GM21825 (cell line): ENCODE results near the gene RECQL.
"Not testable (repeated sequence)": the region's sequence is repeated elsewhere in the genome, so short reads cannot be mapped to it uniquely, and the experiment has no call there.

Source experiments
- ATAC-seq: cut with Tn5 transposase; IDR thresholded peaks from one replicate; pipeline ENCODE4 v1.9.1; 2021; ENCODE audit warnings: mild to moderate bottlenecking, moderate library complexity; ENCODE audit not compliant: unreplicated experiment

RECQL gene

GRCh38 chr12:21505888-21506287 is 4.5 kb upstream of the RECQL start:
- no peak for ATAC-seq

- ATAC-seq = no peak
These were observed 1.4 kb upstream of the RECQL start for GRCh38 chr12:21502872-21503271.

GRCh38 chr12:21502164-21502496 is 695 bp upstream of the RECQL start:
- peak; percentile 2 for ATAC-seq

GRCh38 chr12:21500786-21501257 is 613 bp downstream of the RECQL start:
- ATAC-seq = no peak

- ATAC-seq = no peak
These were observed 1.7 kb downstream of the RECQL start for GRCh38 chr12:21499765-21500164.

DNA sequence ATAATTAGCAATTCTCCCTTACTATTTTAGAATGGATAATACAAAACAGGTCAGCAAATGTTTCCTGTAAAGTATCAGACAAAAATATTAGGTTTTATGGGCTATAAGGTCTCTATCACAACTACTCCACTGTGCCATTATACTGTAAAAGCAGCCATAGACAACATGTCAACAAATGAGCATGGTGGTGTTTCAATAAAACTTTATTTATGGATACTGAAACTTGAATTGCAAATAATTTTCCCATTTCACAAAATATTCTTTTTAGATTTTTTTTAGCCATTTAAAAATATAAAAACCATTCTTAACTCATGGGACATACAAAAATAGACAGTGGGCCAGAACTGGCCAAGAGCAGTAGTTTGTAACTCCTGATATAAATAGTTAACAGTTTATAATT is 15.4 kb downstream of the RECQL start:
- ATAC-seq = no peak

GRCh38 chr12:21483531-21483930 is 17.9 kb downstream of the RECQL start:
- ATAC-seq = no peak

DNA sequence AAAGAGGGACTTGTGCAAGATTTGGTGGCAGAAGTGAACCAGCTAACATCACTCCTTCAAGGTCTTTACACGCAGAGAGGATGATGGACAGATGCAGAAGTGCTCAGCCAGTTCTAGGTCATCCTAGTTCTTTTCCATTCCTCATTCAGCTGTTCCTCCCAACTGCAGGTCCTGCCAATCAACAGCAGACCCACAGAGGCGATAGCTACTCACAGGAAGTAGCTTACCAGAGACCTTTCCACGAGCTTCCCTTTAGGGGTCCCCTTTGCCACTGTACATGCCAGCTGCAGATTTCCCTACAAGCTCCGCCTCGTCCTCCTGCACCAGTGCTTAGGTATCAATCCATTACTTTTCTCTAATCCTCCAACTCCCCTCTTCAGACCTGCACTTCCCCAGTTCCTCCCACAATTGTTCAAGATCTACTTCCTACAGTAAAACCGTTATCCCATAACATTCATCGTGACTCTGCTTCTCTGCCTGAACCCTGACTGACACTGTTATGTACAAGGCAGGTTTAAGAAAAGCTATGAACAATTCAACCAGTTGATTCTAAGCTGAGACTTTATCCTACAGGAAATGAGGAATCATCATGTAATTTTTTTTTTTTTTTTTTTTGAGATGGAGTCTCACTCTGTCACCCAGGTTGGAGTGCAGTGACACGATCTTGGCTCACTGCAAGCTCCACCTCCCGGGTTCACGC is 22.5 kb downstream of the RECQL start:
- ATAC-seq = no peak

GRCh38 chr12:21476949-21477348 is 24.5 kb downstream of the RECQL start:
- ATAC-seq = no peak

- no peak for ATAC-seq
These were observed 25.9 kb downstream of the RECQL start for GRCh38 chr12:21475552-21475951.

DNA sequence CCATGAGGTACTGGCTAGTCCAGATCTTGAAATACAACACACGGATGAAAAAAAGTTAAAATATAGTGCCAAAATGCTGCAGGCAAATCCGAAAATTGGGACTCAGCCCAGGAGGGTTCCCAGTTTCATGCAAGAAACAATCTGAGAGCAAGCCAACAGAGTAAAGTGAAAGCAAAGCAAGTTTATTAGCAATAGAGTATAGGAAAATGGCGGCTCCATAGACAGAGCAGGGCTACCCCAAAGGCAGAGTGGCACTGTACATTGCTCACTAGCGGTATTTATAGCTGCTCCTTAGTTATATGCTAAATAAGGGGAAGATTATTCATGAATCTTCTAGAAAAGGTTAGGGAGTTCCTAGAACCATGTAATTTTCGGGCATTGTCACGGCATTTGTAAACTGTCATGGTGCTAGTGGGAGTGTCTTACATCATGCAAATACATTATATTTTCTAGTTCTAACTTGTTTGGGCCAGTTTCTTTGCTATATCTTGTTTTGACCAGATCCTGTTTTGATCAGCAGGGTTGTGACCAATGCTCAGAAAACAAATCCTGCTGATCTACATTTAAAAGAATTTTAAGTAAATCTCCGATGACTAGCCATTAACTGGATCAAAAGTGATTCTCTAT is 29.1 kb downstream of the RECQL start:
- ATAC-seq = no peak

GRCh38 chr12:21471294-21471693 is 30.1 kb downstream of the RECQL start:
- no peak for ATAC-seq

- ATAC-seq = not testable (repeated sequence)
These were observed 34.1 kb downstream of the RECQL start for GRCh38 chr12:21467334-21467733.

DNA sequence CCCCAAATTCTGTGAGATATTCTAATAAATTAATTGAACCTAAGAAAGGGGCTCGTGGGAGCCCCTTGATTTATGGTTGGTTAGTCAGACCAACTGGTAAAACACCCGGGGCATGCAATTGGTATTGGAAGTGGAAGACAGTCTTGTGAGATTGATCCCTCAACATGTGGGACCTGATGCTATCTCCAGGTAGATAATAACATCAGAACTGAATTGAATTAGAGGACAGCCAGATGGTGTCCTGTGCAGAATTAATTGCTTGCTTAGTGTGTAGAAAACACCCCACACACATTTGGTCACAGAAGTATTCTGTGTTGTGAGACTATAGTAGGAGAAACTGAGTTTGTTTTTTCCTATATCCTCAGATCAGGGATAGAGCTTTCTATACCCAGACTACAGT is 42.0 kb downstream of the RECQL start:
- ATAC-seq = no peak

DNA sequence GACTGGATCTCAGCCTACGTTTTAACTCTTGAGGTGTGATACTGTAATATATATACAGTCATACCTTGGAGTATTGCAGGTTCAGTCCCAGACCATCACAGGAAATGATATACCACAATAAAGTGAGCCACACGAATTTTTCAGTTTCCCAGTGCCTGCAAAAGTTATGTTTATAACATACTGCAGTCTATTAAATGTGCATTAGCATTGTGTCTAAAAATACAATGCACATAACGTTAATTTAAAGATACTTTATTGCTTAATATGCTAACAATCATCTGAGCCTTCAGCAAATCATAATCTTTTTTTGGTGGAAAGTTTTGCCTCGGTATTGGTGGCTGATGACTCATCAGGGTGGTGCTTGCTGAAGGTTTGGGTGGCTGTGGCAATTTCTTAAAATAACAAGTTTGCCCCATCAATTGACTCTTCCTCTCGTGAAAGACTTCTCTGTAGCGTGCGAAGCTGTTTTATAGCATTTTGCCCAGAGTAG is 45.1 kb downstream of the RECQL start:
- ATAC-seq = no peak

DNA sequence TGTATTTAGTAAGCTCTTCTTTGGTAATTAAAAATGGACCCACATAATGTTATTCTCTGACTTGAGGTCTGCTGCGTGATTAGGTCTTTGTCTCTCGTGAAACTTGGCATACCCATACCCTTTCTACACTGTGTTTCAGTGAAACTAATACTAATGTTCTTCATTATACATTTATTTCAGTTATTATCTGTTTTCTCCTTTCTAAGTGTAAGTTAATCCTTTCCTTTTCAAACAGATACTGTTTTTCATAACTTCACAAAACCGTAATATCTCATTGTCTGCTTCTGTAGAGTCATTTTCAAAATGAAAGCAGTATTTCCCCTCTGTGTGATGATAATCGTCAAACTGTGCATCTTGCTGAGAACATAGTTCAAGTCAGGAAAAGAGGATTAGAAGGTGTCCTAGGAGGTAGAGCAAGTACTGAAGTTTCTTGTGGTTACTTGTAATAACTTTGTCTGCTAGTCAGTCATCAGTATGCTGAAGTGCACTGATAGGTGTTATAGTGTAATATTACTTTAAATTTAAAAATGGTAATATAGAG is 48.1 kb downstream of the RECQL start:
- no peak for ATAC-seq

DNA sequence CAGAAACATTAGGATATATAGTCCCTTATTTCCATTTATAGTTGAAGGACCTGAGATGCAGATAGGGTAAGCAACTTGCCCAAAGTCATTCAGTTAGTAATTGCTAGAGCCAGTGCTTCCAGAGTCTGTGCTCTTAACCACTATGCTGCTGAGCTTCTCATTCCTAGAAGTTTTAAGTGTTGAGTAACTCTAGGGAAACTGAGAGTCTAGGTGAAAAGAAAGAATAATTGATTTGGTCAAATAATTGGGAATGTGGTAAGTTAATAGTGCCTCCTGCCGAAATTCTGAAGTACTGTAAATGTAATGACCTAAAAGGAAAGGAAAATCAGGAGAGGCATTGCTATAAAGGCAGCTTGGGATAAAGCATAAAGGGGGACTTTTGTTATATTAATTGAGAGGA is 49.9 kb downstream of the RECQL start:
- ATAC-seq = no peak

DNA sequence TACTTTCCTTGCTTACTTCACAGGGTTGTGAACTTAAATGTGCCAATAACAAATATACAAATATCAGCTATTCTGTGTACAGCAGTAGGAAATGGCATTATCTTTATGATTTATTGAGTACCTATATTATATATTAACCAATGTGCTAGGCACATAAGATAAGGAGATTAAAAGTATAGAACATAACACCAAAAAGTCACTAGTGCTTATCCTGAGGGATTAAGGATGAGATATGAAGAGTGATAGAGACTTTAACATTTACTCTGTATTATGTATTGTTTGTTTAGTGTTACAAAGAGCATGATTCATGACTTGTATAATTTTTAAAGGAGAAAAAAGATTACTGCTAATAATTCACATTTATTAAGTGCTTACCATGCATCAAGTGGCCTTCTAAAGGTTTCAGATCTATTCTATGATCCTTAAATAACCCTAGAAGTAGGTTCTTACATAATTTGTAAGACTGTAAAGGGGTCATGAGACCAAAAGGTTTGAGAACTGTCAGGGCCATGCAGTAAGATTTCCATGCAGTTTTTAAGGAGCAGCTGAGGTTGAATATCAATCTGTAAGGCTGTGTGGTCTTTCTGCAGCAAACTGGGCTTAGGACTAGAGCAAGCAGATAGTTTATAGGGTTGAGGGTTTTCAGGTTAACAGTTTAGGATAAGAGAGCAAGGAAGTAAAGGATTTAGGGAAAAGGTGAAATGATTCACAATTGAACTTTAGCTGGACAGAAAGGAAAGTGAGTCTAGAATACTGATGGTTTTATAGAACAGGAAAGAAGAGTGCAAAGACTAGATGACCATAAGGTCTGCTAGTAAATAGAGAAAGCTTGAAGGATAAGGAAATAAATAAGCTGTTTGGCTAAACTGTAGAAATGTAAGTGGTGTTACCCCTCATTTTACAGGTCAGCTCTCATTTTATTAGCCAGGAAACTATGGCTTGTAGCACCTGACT is 57.0 kb downstream of the RECQL start:
- ATAC-seq = no peak

DNA sequence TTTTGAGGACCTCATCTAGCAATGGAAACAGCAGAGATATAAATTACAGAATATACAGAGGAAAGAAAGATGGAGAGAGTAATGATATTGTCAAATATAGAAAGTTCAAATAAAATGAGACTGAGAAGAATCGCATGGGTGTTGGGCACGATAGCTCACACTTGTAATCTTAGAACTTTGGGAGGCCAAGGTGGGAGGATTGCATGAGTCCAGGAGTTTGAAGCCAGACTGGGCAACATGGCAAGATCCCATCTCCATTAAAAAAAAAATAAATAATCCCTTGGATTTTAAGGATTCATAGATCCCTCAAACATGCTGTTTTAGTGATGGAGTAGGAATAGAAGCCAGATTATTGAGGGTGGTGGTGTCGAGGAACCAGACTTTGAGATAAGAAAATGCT is 62.1 kb downstream of the RECQL start:
- ATAC-seq = no peak

GRCh38 chr12:21438643-21439042 is 62.8 kb downstream of the RECQL start:
- no peak for ATAC-seq

DNA sequence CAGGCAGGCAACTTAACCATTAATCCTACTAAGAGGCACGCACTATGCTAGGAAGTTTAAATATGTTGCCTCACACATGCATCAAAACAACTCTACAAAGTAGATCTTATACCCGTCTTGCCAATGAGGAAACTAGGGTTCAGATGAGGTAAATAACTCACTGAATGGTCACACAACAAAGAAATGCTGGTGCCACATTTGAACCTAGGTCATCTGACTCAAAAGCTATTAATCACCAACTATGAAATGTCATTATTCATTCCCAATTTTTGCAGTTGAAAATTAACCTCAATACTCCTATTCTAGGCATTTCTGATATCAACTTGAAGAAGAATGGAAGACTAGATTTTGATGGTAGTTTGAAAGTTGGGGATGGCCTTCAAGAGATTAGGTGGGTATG is 66.7 kb downstream of the RECQL start:
- no peak for ATAC-seq
